Mucosa of descending colon (tissue), 3 donors: ENCODE results near the gene ERC2. TPM values are rescaled to one million over a fixed set of nuclear protein-coding genes. Genes with fewer than 3 reads are reported as not detected.
A peak's percentile ranks its signal among the peaks of the same experiment; 100 is the strongest.

Source experiments
- ATAC-seq: fragments of 200-7000 bp; cut with Tn5 transposase; one replicate; pipeline ENCODE4 v1.9.1; 2020; ENCODE audit warnings: mild to moderate bottlenecking, moderate library complexity
- DNase-seq, 3 donors: peaks; one replicate each; pipeline ENCODE4 v3.0.0-alpha.2; 2020
- H3K36me3 ChIP-seq: fragments of 200-600 bp; one replicate; pipeline ENCODE4 v1.8.0; 2021; ENCODE audit warnings: low read depth, mild to moderate bottlenecking
- H3K4me1 ChIP-seq: fragments of 200-600 bp; one replicate; pipeline ENCODE4 v1.8.0; 2021; ENCODE audit warnings: low read depth, mild to moderate bottlenecking
- H3K4me3 ChIP-seq: fragments of 200-600 bp; one replicate; pipeline ENCODE4 v1.8.0; 2021; ENCODE audit warnings: mild to moderate bottlenecking
- H3K9me3 ChIP-seq: fragments of 200-600 bp; one replicate; pipeline ENCODE4 v1.8.0; 2021; ENCODE audit warnings: mild to moderate bottlenecking
- intact Hi-C, 2 donors: fragments of 100-400 bp; cut with DNase I in 1 of 2; cut with micrococcal nuclease in 1 of 2; formaldehyde crosslinking; loops; one replicate each; pipeline versions ENCODE4 v1.11.0 to v1.11.1; 2022; cut with DNase I, micrococcal nuclease
- total RNA-seq, 3 donors: library from RNA; stranded (reverse); fragmentation: NEBNext Ultra II Directional in 2 of 3; extraction: Animal tissue kit (Norgen Biotek cat#: 25700) in 2 of 3; gene quantifications; one replicate each; pipeline versions ENCODE4 v1.2.1 to v1.2.4, GENCODE V29; 2021 to 2023
- TF ChIP-seq, protein P1 (sequence below): fragments of 200-600 bp; IDR thresholded peaks from one replicate; pipeline ENCODE4 v1.8.0; 2022; ENCODE audit warnings: antibody characterized with exemption, mild to moderate bottlenecking
- donor health status: DM: no; HTN: no; CAD: no; lungs with moderate emphysema.
- donor health status: DM: no; HTN: no; CAD: no.
- donor health status: DM: no; HTN: yes; CAD: no.

ERC2 gene
- total RNA-seq, 3 donors from 2014 or later, result 0.06 to 1.8 (median 0.43) TPM

- Histone ChIP-seq H3K4me1 (no peaks in the 10 kb centered on the region), H3K4me3 (no peak overlapping the region), H3K9me3 (no peaks in the 10 kb centered on the region), H3K36me3 (no peaks in the 10 kb centered on the region)
- ATAC-seq (peak; percentile 10), DNase-seq (no peak)
- intact Hi-C loops, result no loop called here
- TF ChIP-seq, protein P1, sequence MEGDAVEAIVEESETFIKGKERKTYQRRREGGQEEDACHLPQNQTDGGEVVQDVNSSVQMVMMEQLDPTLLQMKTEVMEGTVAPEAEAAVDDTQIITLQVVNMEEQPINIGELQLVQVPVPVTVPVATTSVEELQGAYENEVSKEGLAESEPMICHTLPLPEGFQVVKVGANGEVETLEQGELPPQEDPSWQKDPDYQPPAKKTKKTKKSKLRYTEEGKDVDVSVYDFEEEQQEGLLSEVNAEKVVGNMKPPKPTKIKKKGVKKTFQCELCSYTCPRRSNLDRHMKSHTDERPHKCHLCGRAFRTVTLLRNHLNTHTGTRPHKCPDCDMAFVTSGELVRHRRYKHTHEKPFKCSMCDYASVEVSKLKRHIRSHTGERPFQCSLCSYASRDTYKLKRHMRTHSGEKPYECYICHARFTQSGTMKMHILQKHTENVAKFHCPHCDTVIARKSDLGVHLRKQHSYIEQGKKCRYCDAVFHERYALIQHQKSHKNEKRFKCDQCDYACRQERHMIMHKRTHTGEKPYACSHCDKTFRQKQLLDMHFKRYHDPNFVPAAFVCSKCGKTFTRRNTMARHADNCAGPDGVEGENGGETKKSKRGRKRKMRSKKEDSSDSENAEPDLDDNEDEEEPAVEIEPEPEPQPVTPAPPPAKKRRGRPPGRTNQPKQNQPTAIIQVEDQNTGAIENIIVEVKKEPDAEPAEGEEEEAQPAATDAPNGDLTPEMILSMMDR, result no peak
These were observed 144.3 kb downstream of the ERC2 start for GRCh38 chr3:56323986-56324420.

DNA sequence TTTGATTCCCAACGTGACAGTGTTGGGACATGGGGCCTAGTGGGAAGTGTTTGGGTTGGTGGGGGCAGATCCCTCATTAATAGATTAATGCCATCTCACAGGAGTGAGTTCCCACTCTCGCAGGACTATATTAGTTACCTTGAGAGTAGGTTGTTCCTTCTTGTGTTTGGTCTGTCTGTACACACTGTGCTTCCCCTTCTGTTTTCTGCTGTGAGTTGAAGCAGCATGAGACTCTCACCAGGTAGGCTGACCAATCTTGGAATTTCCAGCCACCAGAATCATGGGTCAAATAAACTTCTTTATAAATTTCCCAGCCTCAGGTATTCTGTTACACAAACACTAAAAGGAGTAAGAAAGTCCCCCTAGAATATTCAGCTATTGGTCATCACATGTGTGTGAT, 145.4 kb downstream of the ERC2 start:
- ATAC-seq, result no peak
- Histone ChIP-seq H3K4me3 (no peak overlapping the region), H3K9me3 (no peaks in the 10 kb centered on the region), H3K36me3 (no peaks in the 10 kb centered on the region), H3K4me1 (no peaks in the 10 kb centered on the region)
- DNase-seq, result no peak
- TF ChIP-seq, protein P1, result no peak
- intact Hi-C loops, result no loop called here

DNA sequence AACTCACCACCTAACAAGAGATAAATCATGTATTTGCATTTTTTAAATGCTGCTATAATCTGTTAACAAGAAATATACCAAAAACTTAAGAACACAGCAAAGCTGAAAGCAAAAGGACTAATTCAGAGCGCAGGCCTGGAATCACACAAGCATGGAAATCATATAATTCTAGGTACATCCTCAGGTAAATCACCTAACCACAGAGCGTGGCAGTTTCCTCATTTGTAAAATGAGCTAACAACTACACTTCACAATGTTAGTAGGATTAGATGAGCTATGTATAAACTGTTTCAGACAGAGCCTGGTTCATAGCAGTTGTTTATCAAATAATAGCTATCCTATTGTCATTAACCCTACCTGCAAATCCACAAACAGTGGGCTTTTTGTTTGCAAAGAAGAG, 146.4 kb downstream of the ERC2 start:
- intact Hi-C loops, result no loop called here
- Histone ChIP-seq H3K4me3 (no peak overlapping the region), H3K4me1 (no peaks in the 10 kb centered on the region), H3K9me3 (no peaks in the 10 kb centered on the region), H3K36me3 (no peaks in the 10 kb centered on the region)
- ATAC-seq (no peak), DNase-seq (no peak)
- TF ChIP-seq, protein P1, result no peak

- Histone ChIP-seq H3K4me1 (no peaks in the 10 kb centered on the region), H3K9me3 (no peaks in the 10 kb centered on the region), H3K4me3 (no peak overlapping the region), H3K36me3 (no peaks in the 10 kb centered on the region)
- TF ChIP-seq, protein P1, result no peak
- no peak for ATAC-seq
- intact Hi-C loops, result no loop called here
- DNase-seq, result no peak
These were observed 146.9 kb downstream of the ERC2 start for GRCh38 chr3:56321383-56321782.

- no peaks in the 10 kb centered on the region for H3K9me3 ChIP-seq
- intact Hi-C loops, result no loop called here
- TF ChIP-seq, protein P1, result no peak
These were observed 147.4 kb downstream of the ERC2 start for GRCh38 chr3:56320883-56321282.

DNA sequence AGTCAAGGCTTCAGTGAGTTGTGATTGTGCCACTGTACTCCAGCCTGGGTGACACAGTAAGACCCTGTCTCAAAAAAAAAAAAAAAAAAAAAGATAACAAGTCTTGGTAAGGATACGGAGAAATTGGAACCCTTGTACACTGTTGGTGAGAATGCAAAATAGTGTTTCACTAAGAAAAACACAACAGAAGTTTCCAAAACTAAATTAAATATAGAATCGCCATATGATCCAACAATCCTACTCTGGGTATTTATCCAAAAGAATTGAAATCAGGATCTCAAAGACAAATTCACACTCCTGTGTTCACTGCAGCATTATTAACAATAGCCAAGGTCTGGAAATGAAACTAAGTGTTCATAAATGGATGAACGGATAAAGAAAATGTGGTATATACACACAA, 149.4 kb downstream of the ERC2 start:
- no peaks in the 10 kb centered on the region for H3K9me3 ChIP-seq

More at GRCh38 chr3:56320883-56321282, 147.4 kb downstream of the ERC2 start:
- no peak overlapping the region for H3K4me3 ChIP-seq
- no peaks in the 10 kb centered on the region for H3K36me3 ChIP-seq
- no peak for DNase-seq
- H3K4me1 ChIP-seq, result no peaks in the 10 kb centered on the region
- ATAC-seq, result no peak

More for the DNA sequence above, 149.4 kb downstream of the ERC2 start:
- DNase-seq (no peak), ATAC-seq (no peak)
- Histone ChIP-seq H3K4me3 (no peak overlapping the region), H3K36me3 (no peaks in the 10 kb centered on the region), H3K4me1 (no peaks in the 10 kb centered on the region)
- intact Hi-C loops, result no loop called here
- TF ChIP-seq, protein P1, result no peak
